ENCODE results near the gene CHD6. TPM values are rescaled to one million over a fixed set of nuclear protein-coding genes. Genes with fewer than 3 reads are reported as not detected.

The CHD6 gene
- total RNA-seq, 1 experiment from 2014 or later, result 26.6 TPM

- ChIA-PET RAD21 (ENCODE audit: low non-redundant PET in 1 of 2, low total read pairs in 2 of 2, uncharacterized antibody in 2 of 2, unreplicated experiment in 2 of 2) (no interaction called here), CTCF (no interaction called here), POLR2A (no interaction called here)
- Histone ChIP-seq H3K27me3 (ENCODE audit: insufficient read depth, low read length) (peaks cover 10% of the 10 kb centered on the region), H3K27ac (ENCODE audit: low read depth, low read length) (no peak overlapping the region), H4K20me1 (ENCODE audit: insufficient read depth) (no peaks in the 10 kb centered on the region), H3K9ac (ENCODE audit: low read length) (no peak overlapping the region), H3K4me3 (replicated peaks in 1 of 2; ENCODE audit: low read depth in 1 of 2, low read length in 2 of 2) (no peak overlapping the region), H3K9me3 (ENCODE audit: control insufficient read depth in 1 of 2, insufficient read depth in 1 of 2, low read depth in 1 of 2, low read length in 2 of 2) (no peaks in the 10 kb centered on the region), H3K36me3 (ENCODE audit: control insufficient read depth in 1 of 2, insufficient read depth in 2 of 2, low read length in 2 of 2) (no peaks in the 10 kb centered on the region), H3K9me2 (ENCODE audit: insufficient read depth) (no peaks in the 10 kb centered on the region), H3K79me2 (ENCODE audit: insufficient read depth, low read length) (no peaks in the 10 kb centered on the region), H2AFZ (ENCODE audit: low read depth, low read length, poor library complexity, severe bottlenecking) (no peak overlapping the region), H3K4me1 (ENCODE audit: control insufficient read depth in 1 of 2, insufficient read depth in 2 of 2, low read length in 2 of 2) (no peaks in the 10 kb centered on the region), H3K4me2 (ENCODE audit: low read length) (no peak overlapping the region)
- intact Hi-C loops (cut with micrococcal nuclease), result no loop called here
- no TSS peak for BruUV-seq (replicated peaks)
- ATAC-seq, result no peak
- DNase-seq (ENCODE audit: low read depth, low spot score), result no peak
- TF ChIP-seq ATF3 (IDR thresholded peaks at IDR 0.05) (no peak), CBX3 (IDR thresholded peaks at IDR 0.05; ENCODE audit: low read depth) (no peak), ZFX (IDR thresholded peaks at IDR 0.05) (no peak), MAX (IDR thresholded peaks at IDR 0.05) (no peak), REST (IDR thresholded peaks at IDR 0.05; ENCODE audit: low read depth) (no peak), ZBTB33 (IDR thresholded peaks at IDR 0.05; ENCODE audit: extremely low read depth, insufficient replicate concordance, low read length) (no peak), EZH2 (IDR thresholded peaks at IDR 0.05) (no peak), ZNF274 (IDR thresholded peaks at IDR 0.05; ENCODE audit: low read depth, low read length) (no peak), POLR2AphosphoS5 (IDR thresholded peaks at IDR 0.05; ENCODE audit: low read depth, low read length) (no peak), YY1 (IDR thresholded peaks at IDR 0.05; ENCODE audit: extremely low read depth, insufficient replicate concordance, low read depth, low read length) (no peak), JUND (IDR thresholded peaks at IDR 0.05) (no peak), RAD21 (IDR thresholded peaks at IDR 0.05; ENCODE audit: low read depth) (no peak), EGR1 (IDR thresholded peaks at IDR 0.05; ENCODE audit: low read depth) (no peak), SIN3A (IDR thresholded peaks at IDR 0.05; ENCODE audit: low read depth) (no peak)
These were observed 237.5 kb downstream of the CHD6 start for GRCh38 chr20:41380551-41381193.

Data from HCT116 (cell line).